ENCODE data around the gene MCAT.

Gene MCAT

GRCh38 chr22:43142880-43143562 lies at the start of gene MCAT:
TSS of gene MCAT (minus strand) at chr22:43143398. CDS start at chr22:43143348, 50 bp downstream.
- peak; percentile 64 for DNase-seq (ENCODE audit: low read depth)

DNA sequence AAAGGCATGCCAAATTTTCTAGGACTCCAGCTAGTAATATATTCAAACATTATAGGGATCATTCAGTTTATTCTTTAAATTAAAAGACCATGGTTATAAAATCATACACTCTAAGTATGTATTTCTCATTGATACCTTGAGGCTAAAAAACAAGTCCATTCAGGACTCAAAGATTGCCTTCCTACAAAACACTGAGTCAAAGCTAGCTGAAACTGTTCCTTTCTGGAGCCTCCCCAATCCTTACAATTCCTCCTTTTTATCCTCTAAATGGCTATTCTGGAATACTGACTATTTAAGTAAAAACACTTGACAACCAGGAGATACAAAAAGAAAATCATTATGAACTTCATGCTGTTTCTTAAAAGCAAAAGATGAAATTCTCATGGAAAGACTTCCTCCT lies 48.6 kb upstream of the MCAT start:
- DNase-seq (ENCODE audit: low read depth) = no peak

DNA sequence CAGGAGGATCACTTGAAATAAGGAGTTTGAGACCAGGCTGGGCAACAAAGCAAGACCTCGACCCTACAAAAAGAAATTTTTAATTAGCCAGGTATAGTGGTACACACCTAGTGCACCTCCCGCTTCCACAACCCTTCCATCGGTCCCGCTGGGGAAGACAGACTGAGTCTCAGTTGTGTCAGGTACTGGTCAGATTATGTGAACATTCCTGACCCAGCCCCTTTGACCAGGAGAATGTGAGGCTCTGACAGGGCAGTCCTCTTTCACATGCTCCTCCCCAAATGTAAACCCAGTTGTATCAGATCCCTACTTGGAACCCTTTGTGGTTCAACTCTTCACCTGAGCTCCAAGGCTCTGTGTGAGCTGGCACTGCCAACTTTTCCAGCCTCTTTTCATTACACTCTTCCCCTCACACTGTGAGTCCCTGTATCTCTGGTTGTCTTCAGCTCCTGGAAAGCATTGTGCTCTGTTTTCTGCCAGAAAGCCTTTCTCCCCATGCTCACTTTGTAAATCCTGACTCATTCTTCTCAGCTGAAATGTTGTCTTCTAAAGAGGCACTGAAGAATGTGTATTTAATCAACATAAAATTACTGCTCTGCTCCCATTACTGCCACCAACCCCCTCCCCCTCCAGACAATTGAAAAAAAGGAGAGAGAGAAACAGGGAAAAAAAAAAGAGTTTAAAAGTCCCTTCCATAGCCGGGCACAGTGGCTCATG lies 45.8 kb upstream of the MCAT start:
- DNase-seq (ENCODE audit: low read depth) = no peak

- peak; percentile 90 for DNase-seq (ENCODE audit: low read depth)
Observed at GRCh38 chr22:43187171-43188099, 44.2 kb upstream of the MCAT start.

- DNase-seq (ENCODE audit: low read depth) = peak; percentile 21
Observed at GRCh38 chr22:43186272-43187170, 43.3 kb upstream of the MCAT start, which contains the start of gene TTLL12. TSS of gene TTLL12 (minus strand) at chr22:43187134. CDS start at chr22:43187069, 65 bp downstream.

- DNase-seq (ENCODE audit: low read depth) = no peak
Observed at GRCh38 chr22:43185860-43186261, 42.7 kb upstream of the MCAT start.

GRCh38 chr22:43183496-43184277 lies 40.5 kb upstream of the MCAT start:
- no peak for DNase-seq (ENCODE audit: low read depth)

- DNase-seq (ENCODE audit: low read depth) = no peak
Observed at GRCh38 chr22:43182726-43183125, 39.5 kb upstream of the MCAT start.

DNA sequence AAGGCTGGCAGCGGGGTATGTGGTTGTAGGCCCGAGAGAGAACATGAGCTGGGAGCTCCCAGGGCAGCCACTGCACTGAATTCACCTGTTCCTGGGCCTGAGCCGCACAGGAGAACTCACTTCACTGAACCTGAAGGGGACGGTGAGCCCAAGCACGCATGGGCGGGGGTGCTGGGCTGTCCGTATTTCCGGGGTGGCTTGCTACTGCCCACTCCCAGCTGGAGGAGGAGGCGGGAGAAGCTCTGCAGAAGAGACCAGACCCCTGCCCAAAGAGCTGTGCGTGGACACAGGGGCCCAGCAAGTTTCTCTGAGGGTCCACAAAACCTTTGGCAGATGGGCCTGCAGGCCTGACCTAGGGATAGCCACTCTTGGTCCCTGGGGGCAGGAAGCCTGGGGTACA lies 38.9 kb upstream of the MCAT start:
- no peak for DNase-seq (ENCODE audit: low read depth)

DNA sequence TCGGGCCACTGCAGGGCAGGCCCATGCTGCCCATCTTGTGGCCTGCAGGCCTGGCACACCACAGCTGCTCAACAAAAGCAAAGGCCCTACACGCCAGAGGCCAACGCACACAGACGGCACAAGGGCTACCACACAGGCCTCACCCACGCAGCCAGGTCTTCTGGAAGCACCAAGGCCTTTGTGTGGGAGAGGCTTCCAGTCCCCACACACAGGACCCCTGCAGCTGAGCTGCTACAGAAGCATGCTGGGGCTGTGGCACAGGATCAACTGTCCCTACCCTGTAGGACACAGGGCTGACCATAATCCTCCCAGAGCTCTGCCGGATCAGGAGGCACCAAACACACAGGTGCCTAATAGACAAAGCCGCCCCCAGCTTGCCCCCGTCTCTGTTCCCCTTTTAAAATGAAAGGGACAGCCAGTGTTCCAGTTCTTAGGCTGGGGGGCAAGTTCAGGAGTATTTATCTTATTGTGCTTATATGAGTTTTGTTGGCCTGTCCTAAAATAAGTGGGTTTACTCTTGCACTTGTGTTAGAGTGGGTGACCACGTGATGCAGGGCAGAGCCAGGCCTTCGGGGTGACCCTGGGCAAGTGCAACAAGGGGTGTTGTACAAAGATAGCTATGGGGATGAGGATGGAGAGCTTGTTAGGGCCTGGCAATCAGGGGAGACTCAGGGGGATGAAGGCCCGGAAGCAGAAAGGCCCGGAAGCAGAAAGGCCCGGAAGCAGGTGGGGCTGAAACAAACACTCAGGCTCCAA lies 38.3 kb upstream of the MCAT start:
- no peak for DNase-seq (ENCODE audit: low read depth)

- DNase-seq (ENCODE audit: low read depth) = no peak
Observed at GRCh38 chr22:43180670-43181069, 37.5 kb upstream of the MCAT start.

- no peak for DNase-seq (ENCODE audit: low read depth)
Observed at GRCh38 chr22:43179911-43180195, 36.7 kb upstream of the MCAT start.

DNA sequence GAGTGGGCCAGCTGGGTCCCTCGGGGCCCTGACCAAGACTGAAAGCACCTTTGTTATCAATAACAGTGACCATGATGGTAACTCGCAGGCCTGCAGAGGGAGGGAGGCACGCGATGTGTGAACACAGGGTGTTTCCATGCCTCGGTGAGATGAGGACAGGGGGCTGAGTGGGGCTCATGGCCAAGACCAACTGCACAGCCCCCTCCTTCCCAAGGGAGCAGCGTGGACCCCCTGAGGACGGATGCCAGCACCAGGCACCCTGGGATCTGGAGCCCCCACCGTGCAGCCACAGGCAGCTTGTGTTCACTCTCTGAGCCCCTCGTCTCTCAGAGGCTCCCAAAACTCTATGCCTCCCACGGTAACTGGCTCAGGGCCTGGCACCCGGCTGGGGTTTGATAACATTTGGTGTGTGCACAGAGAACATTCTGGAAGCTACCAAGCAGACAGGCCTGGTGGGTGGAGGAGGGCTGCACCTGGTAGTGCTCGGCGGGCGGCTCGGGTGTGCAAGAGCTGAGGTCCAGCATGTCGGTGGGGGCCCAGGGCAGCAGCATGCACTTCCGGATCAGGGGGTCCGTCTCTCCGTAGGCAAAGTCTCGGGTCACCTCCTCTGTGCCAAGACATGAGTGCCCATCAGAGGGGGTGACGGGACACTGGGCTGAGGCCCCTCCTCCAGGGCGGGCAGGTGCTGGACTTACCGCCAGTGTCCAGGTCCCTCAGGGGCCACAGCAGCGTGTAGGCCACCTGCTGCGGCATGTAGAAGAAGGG lies 36.1 kb upstream of the MCAT start:
- DNase-seq (ENCODE audit: low read depth) = no peak

DNA sequence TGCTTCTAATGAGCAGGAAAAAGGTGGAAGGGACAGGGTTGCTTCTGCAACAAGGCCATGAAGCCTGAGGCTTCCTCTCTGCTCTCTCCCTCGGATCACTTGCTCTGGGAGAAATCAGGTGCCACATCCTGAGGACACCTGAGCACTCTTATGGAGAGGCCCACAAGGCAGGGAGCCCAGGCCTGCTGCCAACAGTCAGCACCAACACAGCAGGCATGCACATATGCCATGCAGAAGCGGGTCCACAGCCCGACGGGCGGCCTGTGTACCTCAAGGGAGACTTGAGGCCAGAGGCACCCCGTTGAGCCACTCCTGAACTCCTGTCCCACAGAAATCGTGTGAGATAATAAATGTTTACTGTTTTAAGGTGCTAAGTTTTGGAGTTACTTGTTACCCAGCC lies 34.3 kb upstream of the MCAT start:
- no peak for DNase-seq (ENCODE audit: low read depth)

- DNase-seq (ENCODE audit: low read depth) = no peak
Observed at GRCh38 chr22:43176090-43176489, 32.9 kb upstream of the MCAT start.

DNA sequence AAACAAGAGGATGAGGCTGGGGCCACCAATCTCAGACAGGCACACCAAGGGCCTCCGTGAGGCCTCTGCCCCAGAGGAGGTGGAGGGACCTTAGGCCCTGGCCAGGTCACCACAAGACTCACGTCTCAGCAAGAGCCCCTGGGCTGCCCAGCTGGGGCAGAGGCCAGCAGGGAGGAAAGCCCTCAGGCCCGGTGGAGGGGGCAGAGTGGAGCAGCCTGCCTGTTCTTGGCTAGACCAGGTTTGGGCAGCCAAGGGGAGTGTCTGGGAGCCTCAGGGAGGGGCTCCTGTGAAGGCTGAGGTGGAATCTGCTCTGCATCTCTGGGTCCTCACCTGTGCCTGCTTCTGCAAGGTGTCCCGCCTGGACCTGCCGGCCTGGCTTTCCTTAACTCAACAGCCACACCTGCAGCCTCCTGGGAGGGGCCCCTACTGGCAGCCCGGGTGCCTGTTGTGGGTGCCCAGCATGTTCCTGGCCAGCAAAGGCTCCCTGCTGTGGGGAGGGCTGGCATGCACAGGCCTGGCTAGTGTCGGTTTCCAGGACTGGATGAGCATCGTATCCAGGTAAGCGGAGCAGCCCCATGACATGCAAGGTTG lies 31.8 kb upstream of the MCAT start:
- DNase-seq (ENCODE audit: low read depth) = no peak

GRCh38 chr22:43173976-43174720 lies 30.9 kb upstream of the MCAT start:
- no peak for DNase-seq (ENCODE audit: low read depth)

DNA sequence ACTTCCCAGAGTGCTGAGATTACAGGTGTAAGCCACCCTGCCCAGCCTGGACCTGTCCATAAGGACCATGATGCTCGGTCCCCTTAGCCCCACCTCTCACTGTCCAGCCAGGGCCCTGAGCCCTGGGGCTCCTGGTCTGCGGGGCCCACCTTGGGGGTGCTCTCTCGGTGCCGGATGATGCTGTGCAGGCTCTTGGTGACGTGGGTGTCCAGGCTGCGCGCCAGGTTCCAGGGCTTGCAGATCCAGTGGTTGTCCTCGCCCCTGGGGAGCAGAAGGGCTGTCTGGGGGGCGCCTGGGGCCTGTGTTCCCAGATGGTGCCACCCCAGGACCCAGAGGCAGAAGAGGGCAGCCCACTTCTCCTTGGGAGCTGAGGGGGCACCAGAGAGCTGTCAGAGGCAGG lies 30.4 kb upstream of the MCAT start:
- DNase-seq (ENCODE audit: low read depth) = no peak
